GM19324 (cell line): ENCODE measurements around the gene ITGA1.
"Not testable (repeated sequence)": the region's sequence is repeated elsewhere in the genome, so short reads cannot be mapped to it uniquely, and the experiment has no call there.

Experiments used
- ATAC-seq: cut with Tn5 transposase; IDR thresholded peaks from one replicate; pipeline ENCODE4 v1.9.1; 2021; ENCODE audit warnings: mild to moderate bottlenecking, moderate library complexity; ENCODE audit not compliant: unreplicated experiment, low FRiP score

The ITGA1 gene

GRCh38 chr5:52787600-52788504 is at the start of gene ITGA1, which contains the start of gene PELO:
Gene ITGA1 (plus strand): TSS chr5:52787916. CDS start chr5:52788354, 438 bp downstream.
Gene PELO (plus strand): TSS chr5:52787916. CDS start chr5:52800395, 12,479 bp downstream.
- ATAC-seq, result peak; percentile 91

GRCh38 chr5:52738095-52738506 is 49.6 kb upstream of the ITGA1 start:
- no peak for ATAC-seq

- ATAC-seq, result no peak
Observed at GRCh38 chr5:52740007-52740406, 47.7 kb upstream of the ITGA1 start.

- ATAC-seq, result no peak
Observed at GRCh38 chr5:52743012-52743411, 44.7 kb upstream of the ITGA1 start.

GRCh38 chr5:52743529-52743928 is 44.2 kb upstream of the ITGA1 start:
- no peak for ATAC-seq

GRCh38 chr5:52743970-52744369 is 43.7 kb upstream of the ITGA1 start:
- no peak for ATAC-seq

GRCh38 chr5:52744867-52745458 is 42.8 kb upstream of the ITGA1 start:
- ATAC-seq, result not testable (repeated sequence)

- ATAC-seq, result no peak
Observed at GRCh38 chr5:52746539-52746938, 41.2 kb upstream of the ITGA1 start.

GRCh38 chr5:52748590-52748989 is 39.1 kb upstream of the ITGA1 start:
- ATAC-seq, result no peak

GRCh38 chr5:52749666-52750065 is 38.0 kb upstream of the ITGA1 start:
- no peak for ATAC-seq

- ATAC-seq, result no peak
Observed at GRCh38 chr5:52751137-52751536, 36.6 kb upstream of the ITGA1 start.

GRCh38 chr5:52754051-52754450 is 33.7 kb upstream of the ITGA1 start:
- no peak for ATAC-seq

- no peak for ATAC-seq
Observed at GRCh38 chr5:52757527-52757926, 30.2 kb upstream of the ITGA1 start.

- ATAC-seq, result no peak
Observed at GRCh38 chr5:52758014-52758413, 29.7 kb upstream of the ITGA1 start.

- ATAC-seq, result no peak
Observed at GRCh38 chr5:52759331-52759730, 28.4 kb upstream of the ITGA1 start.

GRCh38 chr5:52760695-52761366 is 26.9 kb upstream of the ITGA1 start:
- no peak for ATAC-seq

- no peak for ATAC-seq
Observed at GRCh38 chr5:52767217-52767743, 20.4 kb upstream of the ITGA1 start.

GRCh38 chr5:52767766-52768480 is 19.8 kb upstream of the ITGA1 start:
- no peak for ATAC-seq

- ATAC-seq, result no peak
Observed at GRCh38 chr5:52769061-52769460, 18.7 kb upstream of the ITGA1 start.

GRCh38 chr5:52770287-52770939 is 17.3 kb upstream of the ITGA1 start:
- ATAC-seq, result no peak
